Psoas muscle (tissue), 8 donors: Measurements from ENCODE around the gene ABCB9. TPM values are rescaled to one million over a fixed set of nuclear protein-coding genes. Genes with fewer than 3 reads are reported as not detected.
A peak's percentile ranks its signal among the peaks of the same experiment; 100 is the strongest.
"Not testable (repeated sequence)": the region's sequence is repeated elsewhere in the genome, so short reads cannot be mapped to it uniquely, and the experiment has no call there.

Experiments used
- ATAC-seq, 4 donors: fragments of 200-7000 bp; cut with Tn5 transposase; one replicate each; pipeline ENCODE4 v1.9.1; 2020; ENCODE audit warnings: moderate library complexity in 3 of 4, mild to moderate bottlenecking in 2 of 4
- DNase-seq, 2 donors: peaks; one replicate each; pipeline ENCODE4 v3.0.0-alpha.2; 2020
- H3K27ac ChIP-seq: fragments of 200-600 bp; one replicate; pipeline ENCODE4 v1.8.0; 2022
- H3K27me3 ChIP-seq, 3 donors: fragments of 200-600 bp in 1 of 3; one replicate each; pipeline versions ENCODE4 v1.6.1 to v1.8.0; 2013 to 2022; ENCODE audit warnings: low read length in 2 of 3, mild to moderate bottlenecking in 2 of 3, moderate library complexity in 1 of 3; ENCODE audit not compliant: insufficient read depth in 3 of 3
- H3K36me3 ChIP-seq, 2 donors: fragments of 200-600 bp in 1 of 2; one replicate each; pipeline versions ENCODE4 v1.6.1 to v1.8.0; 2013 to 2022; ENCODE audit warnings: low read depth in 1 of 2, mild to moderate bottlenecking in 1 of 2, moderate library complexity in 1 of 2; ENCODE audit not compliant: insufficient read depth in 1 of 2
- H3K4me1 ChIP-seq: fragments of 200-600 bp; one replicate; pipeline ENCODE4 v1.8.0; 2022
- H3K4me3 ChIP-seq: fragments of 200-600 bp; one replicate; pipeline ENCODE4 v1.8.0; 2022; ENCODE audit warnings: mild to moderate bottlenecking
- H3K9me3 ChIP-seq: fragments of 200-600 bp; one replicate; pipeline ENCODE4 v1.8.0; 2022
- WGBS, 3 donors: extraction: QIAGEN DNeasy Blood & Tissue Kit; methylation state at CpG; one replicate each; pipeline versions ENCODE4 v1.1.6 to v1.1.7; 2013; 5-methylcytosine and 5-hydroxymethylcytosine counted together
- intact Hi-C, 2 donors: fragments of 100-400 bp; cut with DNase I; formaldehyde crosslinking; loops; one replicate each; pipeline versions ENCODE4 v1.11.0 to v1.14.2; 2022
- polyA plus RNA-seq, 3 donors: library from polyadenylated mRNA; stranded (reverse); fragments of 200-250 nt; gene quantifications; one replicate each; pipeline ENCODE4 v1.2.3, GENCODE V29; 2013
- total RNA-seq, 4 donors: library from RNA; stranded (reverse); fragmentation: NEBNext Ultra II Directional in 2 of 4; extraction: Animal tissue kit (Norgen Biotek cat#: 25700) in 2 of 4; gene quantifications; one replicate each; pipeline versions ENCODE4 v1.2.1 to v1.2.4, GENCODE V29; 2021 to 2023
- TF ChIP-seq, protein P1 (sequence below): fragments of 200-600 bp; IDR thresholded peaks from one replicate; pipeline ENCODE4 v1.8.0; 2022; ENCODE audit warnings: antibody characterized with exemption
- donor health status: healthy with polysubstance abuse.
- donor health status: DM: no; HTN: no; CAD: no; lungs with moderate emphysema.
- donor health status: Bipolar disorder and iron deficiency.
- donor health status: healthy.
- donor health status: DM: yes; HTN: yes; CAD: no.
- donor health status: DM: no; HTN: no; CAD: no.
- donor health status: DM: no; HTN: no; CAD: no.
- donor health status: DM: yes; HTN: yes; CAD: no.

The ABCB9 gene
- total and polyA plus RNA-seq, 7 donors, result 0.47 to 1.1 (median 0.62) TPM

DNA sequence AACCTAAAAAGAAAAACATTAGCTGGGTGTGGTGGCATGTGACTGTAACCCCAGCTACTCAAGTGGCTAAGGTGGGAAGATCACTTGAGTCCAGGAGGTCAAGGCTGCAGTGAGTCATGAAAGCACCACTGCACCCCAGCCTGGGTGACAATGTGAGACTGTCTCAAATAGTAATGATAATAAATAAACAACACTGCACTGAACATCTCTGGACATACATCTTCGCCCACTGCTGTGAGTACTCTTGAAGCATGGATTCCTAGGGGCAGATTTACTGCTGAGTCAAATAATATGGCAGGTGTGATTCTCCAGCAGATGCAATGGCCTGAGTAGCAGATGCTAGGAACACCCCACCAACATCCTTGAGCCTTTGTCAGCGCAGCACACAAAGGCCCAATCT lies 23.6 kb downstream of the ABCB9 start:
- intact Hi-C loops, result no loop called here
- no peak for ATAC-seq
- Histone ChIP-seq H3K9me3 (no peaks in the 10 kb centered on the region), H3K27me3 (no peaks in the 10 kb centered on the region), H3K4me3 (no peak overlapping the region), H3K36me3 (no peaks in the 10 kb centered on the region), H3K27ac (peak overlapping the region; percentile 11), H3K4me1 (peaks cover 12% of the 10 kb centered on the region)
- TF ChIP-seq, protein P1, sequence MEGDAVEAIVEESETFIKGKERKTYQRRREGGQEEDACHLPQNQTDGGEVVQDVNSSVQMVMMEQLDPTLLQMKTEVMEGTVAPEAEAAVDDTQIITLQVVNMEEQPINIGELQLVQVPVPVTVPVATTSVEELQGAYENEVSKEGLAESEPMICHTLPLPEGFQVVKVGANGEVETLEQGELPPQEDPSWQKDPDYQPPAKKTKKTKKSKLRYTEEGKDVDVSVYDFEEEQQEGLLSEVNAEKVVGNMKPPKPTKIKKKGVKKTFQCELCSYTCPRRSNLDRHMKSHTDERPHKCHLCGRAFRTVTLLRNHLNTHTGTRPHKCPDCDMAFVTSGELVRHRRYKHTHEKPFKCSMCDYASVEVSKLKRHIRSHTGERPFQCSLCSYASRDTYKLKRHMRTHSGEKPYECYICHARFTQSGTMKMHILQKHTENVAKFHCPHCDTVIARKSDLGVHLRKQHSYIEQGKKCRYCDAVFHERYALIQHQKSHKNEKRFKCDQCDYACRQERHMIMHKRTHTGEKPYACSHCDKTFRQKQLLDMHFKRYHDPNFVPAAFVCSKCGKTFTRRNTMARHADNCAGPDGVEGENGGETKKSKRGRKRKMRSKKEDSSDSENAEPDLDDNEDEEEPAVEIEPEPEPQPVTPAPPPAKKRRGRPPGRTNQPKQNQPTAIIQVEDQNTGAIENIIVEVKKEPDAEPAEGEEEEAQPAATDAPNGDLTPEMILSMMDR, result no peak
- no peak for DNase-seq
- WGBS, 3 donors, result 86 to 90% (median 89%) methylated on average over 2 of the region's 2 CpGs

DNA sequence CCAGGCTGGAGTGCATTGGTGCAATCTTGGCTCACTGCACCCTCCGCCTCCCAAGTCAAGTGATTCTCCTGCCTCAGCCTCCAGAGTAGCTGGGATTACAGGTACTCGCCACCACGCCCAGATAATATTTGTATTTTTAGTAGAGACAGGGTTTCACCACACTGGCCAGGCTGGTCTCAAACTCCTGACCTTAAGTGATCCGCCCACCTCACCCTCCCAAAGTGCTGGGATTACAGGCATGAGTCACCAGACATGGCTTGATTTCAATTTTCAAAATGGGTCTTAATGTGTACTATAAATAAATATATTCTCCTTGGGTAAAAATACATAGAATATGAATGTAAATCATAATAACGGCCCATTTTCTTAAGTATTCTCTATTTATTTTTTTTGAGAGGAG lies 24.9 kb downstream of the ABCB9 start:
- H3K4me1 ChIP-seq, H3K4me3 ChIP-seq, H3K9me3 ChIP-seq, DNase-seq, H3K27me3 ChIP-seq, H3K27ac ChIP-seq, intact Hi-C loops, H3K36me3 ChIP-seq, ATAC-seq: not testable (repeated sequence)
- WGBS, 3 donors, result 52 to 88% (median 66%) methylated on average over 5 of the region's 5 CpGs

DNA sequence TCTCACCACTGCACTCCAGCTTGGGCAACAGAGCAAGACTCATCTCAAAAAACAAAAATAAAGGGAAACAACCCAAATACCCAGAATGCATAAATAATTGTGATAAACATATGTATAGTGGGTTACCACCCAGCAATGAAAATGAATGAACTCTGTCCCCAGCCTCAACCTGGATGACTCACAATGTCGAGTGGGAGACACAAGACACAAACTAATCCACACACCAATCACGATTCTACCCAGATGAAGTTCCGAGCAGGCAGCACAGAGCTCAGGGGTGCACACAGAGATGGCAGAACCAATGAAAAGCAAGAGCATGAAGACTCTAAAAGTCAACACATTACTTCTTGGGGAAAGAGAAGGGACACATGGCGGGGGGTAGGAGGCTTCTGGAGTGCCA lies 27.1 kb downstream of the ABCB9 start:
- no peak for DNase-seq
- no peak overlapping the region for H3K27ac ChIP-seq
- no peaks in the 10 kb centered on the region for H3K36me3 ChIP-seq
- TF ChIP-seq, protein P1, result no peak
- H3K4me1 ChIP-seq, result peaks cover 13% of the 10 kb centered on the region
- no peak overlapping the region for H3K4me3 ChIP-seq
- WGBS, 3 donors, result 88 to 94% (median 92%) methylated on average over 4 of the region's 4 CpGs
- ATAC-seq, result no peak
- no peaks in the 10 kb centered on the region for H3K9me3 ChIP-seq
- intact Hi-C loops, result no loop called here
- no peaks in the 10 kb centered on the region for H3K27me3 ChIP-seq

DNA sequence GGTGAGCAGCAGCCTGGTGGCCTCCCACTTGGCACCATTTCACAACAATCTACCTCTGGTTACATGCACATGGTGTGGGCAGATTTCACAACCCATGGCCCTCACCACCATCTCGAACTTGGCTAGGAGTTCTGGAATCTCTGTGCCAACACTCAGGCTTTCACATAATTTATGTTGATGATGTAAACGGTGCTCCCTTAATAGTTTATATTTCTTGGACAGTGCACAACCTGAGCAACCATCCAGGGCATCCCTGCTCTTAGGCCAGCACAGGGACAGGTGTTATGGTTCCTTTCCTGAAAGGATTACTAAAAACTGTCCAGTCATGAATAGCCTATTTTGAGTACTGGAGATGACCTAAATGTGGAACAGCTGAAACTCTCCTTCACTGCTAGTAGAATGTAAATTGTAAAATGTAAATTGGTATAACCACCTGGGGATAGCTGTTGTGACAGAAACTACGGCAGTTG lies 28.6 kb downstream of the ABCB9 start:
- 30 to 47% (median 40%) methylated on average over 3 of the region's 3 CpGs for WGBS, 3 donors
- ATAC-seq, result peak; percentile 92 to 96 (median 94)
- peak overlapping the region; percentile 68 for H3K27ac ChIP-seq
- no peaks in the 10 kb centered on the region for H3K36me3 ChIP-seq
- H3K9me3 ChIP-seq, result no peaks in the 10 kb centered on the region
- TF ChIP-seq, protein P1, result no peak
- intact Hi-C loops, result no loop called here
- DNase-seq, result no peak
- H3K27me3 ChIP-seq, result no peaks in the 10 kb centered on the region
- H3K4me1 ChIP-seq, result peaks cover 13% of the 10 kb centered on the region
- no peak overlapping the region for H3K4me3 ChIP-seq

DNA sequence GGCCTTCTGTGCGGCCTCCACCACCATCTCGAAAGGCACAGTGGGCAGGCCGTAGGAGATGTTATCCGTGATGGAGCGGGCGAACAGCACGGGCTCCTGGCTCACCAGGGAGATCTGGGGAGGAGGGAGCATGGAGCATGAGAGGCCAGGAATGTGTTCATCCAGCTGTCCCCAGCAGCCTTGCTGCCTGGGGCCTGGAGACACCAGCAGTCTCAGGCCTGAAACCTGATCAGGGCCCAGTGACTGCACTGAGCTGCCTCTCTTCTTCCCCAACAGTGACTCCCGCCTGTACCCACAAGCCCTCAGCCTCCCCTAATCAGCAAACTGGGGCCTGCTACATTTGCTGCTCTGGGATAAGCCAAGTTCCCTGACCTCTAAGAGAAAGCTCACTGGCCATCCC lies 30.9 kb downstream of the ABCB9 start:
- Histone ChIP-seq H3K27me3 (no peaks in the 10 kb centered on the region), H3K4me3 (no peak overlapping the region), H3K9me3 (no peaks in the 10 kb centered on the region), H3K36me3 (no peaks in the 10 kb centered on the region), H3K4me1 (peaks cover 9% of the 10 kb centered on the region), H3K27ac (peak overlapping the region; percentile 79)
- WGBS, 3 donors, result 38 to 71% (median 40%) methylated on average over 8 of the region's 8 CpGs
- TF ChIP-seq, protein P1, result no peak
- DNase-seq (no peak), ATAC-seq (peak in 3 of 4 donors; percentile 34 to 76 (median 40))
- intact Hi-C loops, result no loop called here
